K562 (cell line): ENCODE data around the gene UBAC2. TPM values are rescaled to one million over a fixed set of nuclear protein-coding genes. Genes with fewer than 3 reads are reported as not detected.

Experiments
- ATAC-seq: fragments of 200-7000 bp; cut with Tn5 transposase; 3 replicates; pipeline ENCODE4 v1.9.1; 2020; ENCODE audit warnings: moderate library complexity
- BruUV-seq: library from RNA; stranded (reverse); fragments of 400-500 nt; replicated peaks from 2 replicates; lab custom pipeline; 2021; lab: Mats Ljungman, UMichigan
- CTCF ChIA-PET: fragments of 300-600 bp; formaldehyde crosslinking; extraction: SDS; loops from one replicate; lab custom pipeline; 2021; ENCODE audit warnings: low intra/inter-chr PET ratio; lab: Yijun Ruan, JAX
- POLR2A ChIA-PET: fragments of 300-600, 350-650 bp; sonication (Branson Sonifier 250); formaldehyde crosslinking; extraction: SDS; loops from one replicate; lab custom pipeline; 2021; ENCODE audit warnings: antibody characterized with exemption, inconsistent platforms; lab: Yijun Ruan, JAX
- DNase-seq, 4 experiments: peaks; one replicate each; pipeline versions ENCODE4 v3.0.0 to v3.0.0-alpha.2; 2011 to 2018; ENCODE audit warnings: low spot score in 3 of 4, mixed read lengths in 3 of 4; ENCODE audit errors: extremely low read depth in 1 of 4
- FAIRE-seq: peaks from 2 replicates; lab custom pipeline; 2011; peaks lifted over from hg19 to GRCh38; lab: Jason Lieb, UNC
- H2AFZ ChIP-seq: 2 replicates; pipeline ENCODE4 v1.6.0; 2011; ENCODE audit warnings: low read depth, low read length, control low read depth, inconsistent platforms
- H3K27ac ChIP-seq: fragments of 200-600 bp; 3 replicates; pipeline ENCODE4 v1.8.0; 2011; ENCODE audit warnings: low read depth, mild to moderate bottlenecking, control low read depth, inconsistent platforms, low read length, moderate library complexity, mixed read lengths; ENCODE audit errors: extremely low read depth
- H3K27me3 ChIP-seq, 2 experiments: fragments of 300-600 bp in 1 of 2; 2 replicates in 1 of 2; 3 replicates in 1 of 2; pipeline versions ENCODE4 v1.6.0 to v1.8.0; 2011; ENCODE audit warnings: inconsistent platforms in 2 of 2, low read length in 2 of 2, mild to moderate bottlenecking in 1 of 2, mixed read lengths in 1 of 2, moderate library complexity in 1 of 2; ENCODE audit not compliant: control insufficient read depth in 2 of 2, insufficient read depth in 2 of 2
- H3K36me3 ChIP-seq: fragments of 300-600 bp; 3 replicates; pipeline ENCODE4 v1.8.0; 2011; ENCODE audit warnings: mild to moderate bottlenecking, low read length, inconsistent platforms; ENCODE audit not compliant: control insufficient read depth, insufficient read depth
- H3K4me1 ChIP-seq, 2 experiments: fragments of 200-600 bp in 1 of 2; replicated peaks in 1 of 2; 2 replicates in 1 of 2; 3 replicates in 1 of 2; pipeline versions ENCODE4 v1.5.1 to v1.8.0; 2011; ENCODE audit warnings: inconsistent platforms in 2 of 2, low read length in 2 of 2, mild to moderate bottlenecking in 1 of 2, mixed read lengths in 1 of 2, moderate library complexity in 1 of 2; ENCODE audit not compliant: control insufficient read depth in 2 of 2, insufficient read depth in 2 of 2
- H3K4me2 ChIP-seq: 2 replicates; pipeline ENCODE4 v1.6.1; 2011; ENCODE audit warnings: low read length, control low read depth, inconsistent platforms, mixed read lengths; ENCODE audit not compliant: insufficient read depth
- H3K4me3 ChIP-seq: fragments of 200-600 bp; sonication (generic), shearing (Covaris generic); 2 replicates; pipeline ENCODE4 v1.5.1; 2016; ENCODE audit warnings: control low read depth, inconsistent platforms
- H3K79me2 ChIP-seq: fragments of 200-600 bp; 3 replicates; pipeline ENCODE4 v1.8.0; 2011; ENCODE audit warnings: low read length, inconsistent platforms; ENCODE audit not compliant: control insufficient read depth, insufficient read depth
- H3K9ac ChIP-seq, 2 experiments: 2 replicates each; pipeline versions ENCODE4 v1.6.0 to v1.6.1; 2011; ENCODE audit warnings: low read depth in 2 of 2, low read length in 2 of 2, control low read depth in 1 of 2, inconsistent platforms in 1 of 2, mild to moderate bottlenecking in 1 of 2, mixed read lengths in 1 of 2; ENCODE audit not compliant: insufficient read depth in 1 of 2
- H3K9me1 ChIP-seq: one replicate; pipeline ENCODE4 v1.6.0; 2011; ENCODE audit warnings: inconsistent platforms, mild to moderate bottlenecking, low read length, moderate library complexity; ENCODE audit not compliant: control insufficient read depth, insufficient read depth
- H3K9me3 ChIP-seq: replicated peaks from 2 replicates; pipeline ENCODE4 v1.5.1; 2011; ENCODE audit warnings: low read depth, low read length, inconsistent platforms; ENCODE audit not compliant: control insufficient read depth, insufficient read depth
- H4K20me1 ChIP-seq: replicated peaks from 2 replicates; pipeline ENCODE4 v1.6.1; 2011; ENCODE audit warnings: low read length, inconsistent platforms, mixed read lengths; ENCODE audit not compliant: control insufficient read depth, insufficient read depth
- ZKSCAN8 ChIP-seq: fragments of 200-800 bp; sonication (Bioruptor generic); IDR thresholded peaks from 2 replicates; pipeline ENCODE4 v1.6.1; 2016; ENCODE audit warnings: missing genetic modification characterization, missing compliant biosample characterization
- WGBS: fragments of 100-300 bp; shearing (Covaris generic); methylation state at CpG from one replicate; pipeline ENCODE4 v1.1.6; 2016; ENCODE audit warnings: low coverage, mixed read lengths; ENCODE audit not compliant: insufficient coverage; ENCODE audit errors: missing lambda C conversion rate; 5-methylcytosine and 5-hydroxymethylcytosine counted together
- in situ Hi-C: fragments of 300-500 bp; cut with MboI; formaldehyde crosslinking; loops from 4 replicates; pipeline ENCODE4 v1.15.0; 2018; ENCODE audit warnings: inconsistent platforms, mixed read lengths
- intact Hi-C: fragments of 100-400 bp; cut with micrococcal nuclease; formaldehyde crosslinking; loops from 2 replicates; pipeline ENCODE4 v1.14.2; 2022
- polyA plus RNA-seq, 8 experiments: library from polyadenylated mRNA; depleted of rRNA in 4 of 8; stranded (reverse) in 5 of 8; unstranded in 3 of 8; fragments of >200 nt; fragmentation: Nextera tagmentation in 2 of 8; fragmentation: Illumina TruSeq in 1 of 8; extraction: Ambion mirVana in 2 of 8; extraction: Trizol in 1 of 8; gene quantifications; 2 replicates each; pipeline versions ENCODE4 v1.2.1 to v1.2.3, GENCODE V29; 2011 to 2014; ENCODE audit warnings: inconsistent platforms in 1 of 8, missing spikeins in 1 of 8
- total RNA-seq, 7 experiments: library from RNA; depleted of rRNA in 6 of 7; stranded (reverse); fragments of >200 nt in 6 of 7; fragmentation: Illumina TruSeq in 2 of 7; extraction: Trizol in 2 of 7; gene quantifications; 2 replicates each; pipeline versions ENCODE4 v1.2.1 to v1.2.3, GENCODE V29; 2011 to 2021; ENCODE audit warnings: low replicate concordance in 1 of 7
- TF ChIP-seq, protein P1 (sequence below): sonication (generic); formaldehyde crosslinking; IDR thresholded peaks from 2 replicates; pipeline ENCODE4 v1.8.1; 2022; ENCODE audit warnings: missing genetic modification reagents

UBAC2 gene
- total and polyA plus RNA-seq, 9 of the 15 experiments (the other 6 are each of a cell fraction or from before 2014, with no cell fraction given) = 6.0 to 84.1 (median 32.3) TPM

GRCh38 chr13:99341969-99342722 lies 141.5 kb downstream of the UBAC2 start:
- no peak overlapping the region for H3K9ac ChIP-seq
- H2AFZ ChIP-seq = no peak overlapping the region
- no peaks in the 10 kb centered on the region for H3K9me3 ChIP-seq
- H4K20me1 ChIP-seq = no peaks in the 10 kb centered on the region
- H3K79me2 ChIP-seq = no peaks in the 10 kb centered on the region
- in situ Hi-C loops = no loop called here
- no peak for ATAC-seq
- no peak for DNase-seq
- H3K4me2 ChIP-seq = no peak overlapping the region
- H3K9me1 ChIP-seq = no peaks in the 10 kb centered on the region
- H3K36me3 ChIP-seq = peaks cover 47% of the 10 kb centered on the region; the same call in 2 of the 3 replicates
- H3K27me3 ChIP-seq = no peaks in the 10 kb centered on the region
- POLR2A ChIA-PET = interaction anchor here (0.6 to 0.8 kb wide), 3 partner anchors 14 to 272 kb away, joined by 3 to 4 read pairs (median 3); no protein-coding TSS in a partner anchor
- 92% methylated on average over 14 of the region's 16 CpGs for WGBS
- TF ChIP-seq ZKSCAN8 (CRISPR knock-in tag) = no peak
- TF ChIP-seq, protein P1, sequence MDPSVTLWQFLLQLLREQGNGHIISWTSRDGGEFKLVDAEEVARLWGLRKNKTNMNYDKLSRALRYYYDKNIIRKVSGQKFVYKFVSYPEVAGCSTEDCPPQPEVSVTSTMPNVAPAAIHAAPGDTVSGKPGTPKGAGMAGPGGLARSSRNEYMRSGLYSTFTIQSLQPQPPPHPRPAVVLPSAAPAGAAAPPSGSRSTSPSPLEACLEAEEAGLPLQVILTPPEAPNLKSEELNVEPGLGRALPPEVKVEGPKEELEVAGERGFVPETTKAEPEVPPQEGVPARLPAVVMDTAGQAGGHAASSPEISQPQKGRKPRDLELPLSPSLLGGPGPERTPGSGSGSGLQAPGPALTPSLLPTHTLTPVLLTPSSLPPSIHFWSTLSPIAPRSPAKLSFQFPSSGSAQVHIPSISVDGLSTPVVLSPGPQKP (CRISPR knock-in tag) = no peak
- TF ChIP-seq, all 486 proteins: peak for 0
- intact Hi-C loops = no loop called here
- BruUV-seq = no TSS peak
- CTCF ChIA-PET = no interaction called here
- Histone ChIP-seq H3K27ac (no peak overlapping the region), H3K4me3 (no peak overlapping the region), H3K4me1 (peaks cover 6 to 26% of the 10 kb centered on the region in 2 experiments; a peak in 4 of 5 replicates)
- FAIRE-seq = no peak
